ENCODE results near the gene ARHGEF7.
"Not testable (repeated sequence)": the region's sequence is repeated elsewhere in the genome, so short reads cannot be mapped to it uniquely, and the experiment has no call there.

The ARHGEF7 gene

GRCh38 chr13:111256946-111257345, 141.8 kb downstream of the ARHGEF7 start:
- no peak for DNase-seq

- not testable (repeated sequence) for DNase-seq
Observed at GRCh38 chr13:111257899-111258298, 142.8 kb downstream of the ARHGEF7 start.

GRCh38 chr13:111258637-111259036, 143.5 kb downstream of the ARHGEF7 start:
- DNase-seq, result no peak

GRCh38 chr13:111259058-111259457, 143.9 kb downstream of the ARHGEF7 start:
- DNase-seq, result no peak

GRCh38 chr13:111261326-111261725, 146.2 kb downstream of the ARHGEF7 start:
- no peak for DNase-seq

GRCh38 chr13:111262281-111262680, 147.2 kb downstream of the ARHGEF7 start:
- DNase-seq, result no peak

- DNase-seq, result no peak
Observed at GRCh38 chr13:111262715-111263114, 147.6 kb downstream of the ARHGEF7 start.

GRCh38 chr13:111263566-111263965, 148.5 kb downstream of the ARHGEF7 start:
- DNase-seq, result no peak

- DNase-seq, result no peak
Observed at GRCh38 chr13:111265006-111265700, 150.0 kb downstream of the ARHGEF7 start.

- DNase-seq, result no peak
Observed at GRCh38 chr13:111265701-111266035, 150.6 kb downstream of the ARHGEF7 start.

GRCh38 chr13:111267205-111267604, 152.1 kb downstream of the ARHGEF7 start:
- no peak for DNase-seq

GRCh38 chr13:111267784-111268183, 152.7 kb downstream of the ARHGEF7 start:
- no peak for DNase-seq

- no peak for DNase-seq
Observed at GRCh38 chr13:111269508-111269907, 154.4 kb downstream of the ARHGEF7 start.

- no peak for DNase-seq
Observed at GRCh38 chr13:111270126-111270525, 155.0 kb downstream of the ARHGEF7 start.

GRCh38 chr13:111270765-111271698, 155.9 kb downstream of the ARHGEF7 start:
- no peak for DNase-seq

GRCh38 chr13:111272117-111272516, 157.0 kb downstream of the ARHGEF7 start:
- no peak for DNase-seq

GRCh38 chr13:111275382-111275781, 160.3 kb downstream of the ARHGEF7 start:
- DNase-seq, result no peak

GRCh38 chr13:111275995-111276618, 161.0 kb downstream of the ARHGEF7 start:
- no peak for DNase-seq

GRCh38 chr13:111278258-111278657, 163.1 kb downstream of the ARHGEF7 start:
- no peak for DNase-seq

- no peak for DNase-seq
Observed at GRCh38 chr13:111278743-111279652, 163.9 kb downstream of the ARHGEF7 start.

- no peak for DNase-seq
Observed at GRCh38 chr13:111280226-111280625, 165.1 kb downstream of the ARHGEF7 start.

Measured in DMS 273 treated with DMSO at 0.1 percent for 48 hours (cell line).